Calu3 (cell line): ENCODE measurements around the gene FAM234A. TPM values are rescaled to one million over a fixed set of nuclear protein-coding genes. Genes with fewer than 3 reads are reported as not detected.
"Not testable (repeated sequence)": the region's sequence is repeated elsewhere in the genome, so short reads cannot be mapped to it uniquely, and the experiment has no call there.

ENCODE experiments used
- BruUV-seq: library from RNA; stranded (reverse); fragments of 400-500 nt; replicated peaks from 2 replicates; lab custom pipeline; 2021; lab: Mats Ljungman, UMichigan
- CTCF ChIA-PET: fragments of 300-600 bp; sonication (Branson Sonifier 250); formaldehyde crosslinking; loops from one replicate; lab custom pipeline; 2022; ENCODE audit warnings: antibody characterized with exemption; lab: Charles Lee
- DNase-seq: peaks from one replicate; pipeline ENCODE4 v3.0.0; 2022
- H3K27ac Mint-ChIP-seq: one replicate; pipeline ENCODE4 v1.8.0; 2022; ENCODE audit warnings: mixed read lengths; ENCODE audit not compliant: unreplicated experiment
- H3K27me3 Mint-ChIP-seq: one replicate; pipeline ENCODE4 v1.8.0; 2022; ENCODE audit warnings: mixed read lengths; ENCODE audit not compliant: unreplicated experiment
- H3K36me3 Mint-ChIP-seq: one replicate; pipeline ENCODE4 v1.8.0; 2022; ENCODE audit warnings: mild to moderate bottlenecking, moderate library complexity, mixed read lengths; ENCODE audit not compliant: insufficient read depth, unreplicated experiment
- H3K4me1 Mint-ChIP-seq: one replicate; pipeline ENCODE4 v1.8.0; 2022; ENCODE audit warnings: mild to moderate bottlenecking, low read depth, mixed read lengths; ENCODE audit not compliant: unreplicated experiment
- H3K4me3 Mint-ChIP-seq: one replicate; pipeline ENCODE4 v1.8.0; 2022; ENCODE audit warnings: mild to moderate bottlenecking, low read depth, moderate library complexity, mixed read lengths; ENCODE audit not compliant: unreplicated experiment
- H3K9me3 Mint-ChIP-seq: one replicate; pipeline ENCODE4 v1.8.0; 2022; ENCODE audit warnings: low read depth, mixed read lengths; ENCODE audit not compliant: unreplicated experiment
- CTCF ChIP-seq: fragments of 200-600 bp; IDR thresholded peaks from one replicate; pipeline ENCODE4 v1.8.0; 2022; ENCODE audit warnings: antibody characterized with exemption; ENCODE audit not compliant: unreplicated experiment
- intact Hi-C: fragments of 100-400 bp; cut with micrococcal nuclease; formaldehyde crosslinking; loops from one replicate; pipeline ENCODE4 v1.10.0; 2022; ENCODE audit not compliant: unreplicated experiment
- total RNA-seq: library from RNA; stranded (reverse); gene quantifications from 2 replicates; pipeline ENCODE4 v1.2.3, GENCODE V29; 2022

The FAM234A gene
- total RNA-seq, 1 experiment from 2014 or later: 118 TPM

- no peak overlapping the region for H3K27ac Mint-ChIP-seq
- H3K9me3 Mint-ChIP-seq: no peaks in the 10 kb centered on the region
- no peak overlapping the region for H3K4me3 Mint-ChIP-seq
- H3K27me3 Mint-ChIP-seq: no peaks in the 10 kb centered on the region
- peaks cover 98% of the 10 kb centered on the region for H3K36me3 Mint-ChIP-seq
- DNase-seq: no peak
- CTCF ChIA-PET: no interaction called here
- no peaks in the 10 kb centered on the region for H3K4me1 Mint-ChIP-seq
- TF ChIP-seq CTCF: no peak
- intact Hi-C loops: no loop called here
- no TSS peak for BruUV-seq
Measured at GRCh38 chr16:193441-193840, 41.2 kb upstream of the FAM234A start.

GRCh38 chr16:194516-194915, 40.1 kb upstream of the FAM234A start:
- intact Hi-C loops: no loop called here
- no peak overlapping the region for H3K27ac Mint-ChIP-seq
- H3K4me3 Mint-ChIP-seq: no peak overlapping the region
- no peaks in the 10 kb centered on the region for H3K9me3 Mint-ChIP-seq
- H3K36me3 Mint-ChIP-seq: peaks cover 98% of the 10 kb centered on the region
- CTCF ChIA-PET: interaction anchor here (0.6 kb wide), 1 partner anchor 192 kb away, joined by 5 read pairs; no protein-coding TSS in a partner anchor
- DNase-seq: no peak
- no peaks in the 10 kb centered on the region for H3K27me3 Mint-ChIP-seq
- no TSS peak for BruUV-seq
- no peak for TF ChIP-seq CTCF
- no peaks in the 10 kb centered on the region for H3K4me1 Mint-ChIP-seq

GRCh38 chr16:200388-200787, 34.2 kb upstream of the FAM234A start:
- no TSS peak for BruUV-seq
- Mint-ChIP-seq H3K27ac (no peak overlapping the region), H3K9me3 (no peaks in the 10 kb centered on the region), H3K4me3 (no peak overlapping the region), H3K27me3 (no peaks in the 10 kb centered on the region), H3K36me3 (peaks cover 89% of the 10 kb centered on the region), H3K4me1 (no peaks in the 10 kb centered on the region)
- CTCF ChIA-PET: interaction anchor here (0.7 to 0.8 kb wide), 2 partner anchors 67 to 122 kb away, joined by 4 read pairs; no protein-coding TSS in a partner anchor
- DNase-seq: no peak
- intact Hi-C loops: no loop called here
- TF ChIP-seq CTCF: no peak

GRCh38 chr16:203246-203645, 31.4 kb upstream of the FAM234A start:
- DNase-seq: no peak
- peaks cover 86% of the 10 kb centered on the region for H3K36me3 Mint-ChIP-seq
- no peaks in the 10 kb centered on the region for H3K9me3 Mint-ChIP-seq
- no peak overlapping the region for H3K4me3 Mint-ChIP-seq
- no peak overlapping the region for H3K27ac Mint-ChIP-seq
- CTCF ChIA-PET: no interaction called here
- TF ChIP-seq CTCF: no peak
- H3K4me1 Mint-ChIP-seq: no peaks in the 10 kb centered on the region
- intact Hi-C loops: no loop called here
- BruUV-seq: no TSS peak
- no peaks in the 10 kb centered on the region for H3K27me3 Mint-ChIP-seq

- H3K9me3 Mint-ChIP-seq, H3K4me3 Mint-ChIP-seq, DNase-seq, H3K4me1 Mint-ChIP-seq, H3K27me3 Mint-ChIP-seq, H3K27ac Mint-ChIP-seq, intact Hi-C loops, BruUV-seq: not testable (repeated sequence)
- peaks cover 83% of the 10 kb centered on the region for H3K36me3 Mint-ChIP-seq
- CTCF ChIA-PET: interaction anchor here (0.6 kb wide), 1 partner anchor 151 kb away, joined by 4 read pairs; the partner anchor contains the start of gene POLR3K
Measured at GRCh38 chr16:204046-204445, 30.6 kb upstream of the FAM234A start.

GRCh38 chr16:209359-209758, 25.3 kb upstream of the FAM234A start:
- intact Hi-C loops, H3K27me3 Mint-ChIP-seq, DNase-seq, BruUV-seq, H3K9me3 Mint-ChIP-seq, H3K27ac Mint-ChIP-seq, H3K4me1 Mint-ChIP-seq, H3K4me3 Mint-ChIP-seq: not testable (repeated sequence)
- peaks cover 49% of the 10 kb centered on the region for H3K36me3 Mint-ChIP-seq
- CTCF ChIA-PET: interaction anchor here (0.6 kb wide), 1 partner anchor 31 kb away, joined by 3 read pairs; no protein-coding TSS in a partner anchor

GRCh38 chr16:211631-212180, 22.9 kb upstream of the FAM234A start:
- H3K4me1 Mint-ChIP-seq, intact Hi-C loops, H3K27me3 Mint-ChIP-seq, DNase-seq, H3K27ac Mint-ChIP-seq, H3K4me3 Mint-ChIP-seq, CTCF ChIA-PET, H3K9me3 Mint-ChIP-seq, BruUV-seq: not testable (repeated sequence)
- H3K36me3 Mint-ChIP-seq: peaks cover 48% of the 10 kb centered on the region
